Dendritic cell treated with granulocyte-macrophage colony-stimulating factor and Interleukin-4, amounts not matched to agents 40 ng/mL and 50 ng/mL, for 4 days (primary cell): ENCODE data around the gene NAA11.

Experiments used
- H3K27ac Mint-ChIP-seq: one replicate; pipeline ENCODE4 v1.8.0; 2022; ENCODE audit warnings: mild to moderate bottlenecking, mixed read lengths
- H3K27me3 Mint-ChIP-seq: one replicate; pipeline ENCODE4 v1.8.0; 2022; ENCODE audit warnings: mild to moderate bottlenecking, mixed read lengths
- H3K36me3 Mint-ChIP-seq: one replicate; pipeline ENCODE4 v1.8.0; 2022; ENCODE audit warnings: low read depth, mixed read lengths
- H3K4me1 Mint-ChIP-seq: one replicate; pipeline ENCODE4 v1.8.0; 2022; ENCODE audit warnings: low read depth, mixed read lengths
- H3K4me3 Mint-ChIP-seq: one replicate; pipeline ENCODE4 v1.8.0; 2022; ENCODE audit warnings: mild to moderate bottlenecking, moderate library complexity, mixed read lengths
- H3K9me3 Mint-ChIP-seq: one replicate; pipeline ENCODE4 v1.8.0; 2022; ENCODE audit warnings: mixed read lengths
- intact Hi-C: fragments of 100-400 bp; cut with micrococcal nuclease; formaldehyde crosslinking; loops from one replicate; pipeline ENCODE4 v1.15.0; 2022

The NAA11 gene

GRCh38 chr4:79334341-79334740 lies 8.5 kb upstream of the NAA11 start:
- Mint-ChIP-seq H3K4me1 (peaks cover 4% of the 10 kb centered on the region), H3K9me3 (no peaks in the 10 kb centered on the region), H3K27ac (no peak overlapping the region), H3K27me3 (no peaks in the 10 kb centered on the region), H3K4me3 (no peak overlapping the region), H3K36me3 (no peaks in the 10 kb centered on the region)
- intact Hi-C loops, result no loop called here

- intact Hi-C loops, result no loop called here
- Mint-ChIP-seq H3K27ac (no peak overlapping the region), H3K4me3 (no peak overlapping the region), H3K9me3 (no peaks in the 10 kb centered on the region), H3K4me1 (peaks cover 4% of the 10 kb centered on the region), H3K27me3 (no peaks in the 10 kb centered on the region), H3K36me3 (no peaks in the 10 kb centered on the region)
These were observed 5.4 kb upstream of the NAA11 start for GRCh38 chr4:79331126-79331876.

- Mint-ChIP-seq H3K27me3 (no peaks in the 10 kb centered on the region), H3K4me1 (peaks cover 4% of the 10 kb centered on the region), H3K9me3 (peaks cover 4% of the 10 kb centered on the region), H3K27ac (no peak overlapping the region), H3K36me3 (no peaks in the 10 kb centered on the region), H3K4me3 (no peak overlapping the region)
- intact Hi-C loops, result no loop called here
These were observed 4.9 kb upstream of the NAA11 start for GRCh38 chr4:79330720-79331119.

- intact Hi-C loops, result no loop called here
- Mint-ChIP-seq H3K27ac (no peak overlapping the region), H3K9me3 (peaks cover 14% of the 10 kb centered on the region), H3K36me3 (no peaks in the 10 kb centered on the region), H3K4me3 (no peak overlapping the region), H3K4me1 (no peaks in the 10 kb centered on the region), H3K27me3 (no peaks in the 10 kb centered on the region)
These were observed 425 bp downstream of the NAA11 start for GRCh38 chr4:79325436-79325835.

- intact Hi-C loops, result no loop called here
- Mint-ChIP-seq H3K4me3 (no peak overlapping the region), H3K4me1 (no peaks in the 10 kb centered on the region), H3K27ac (no peak overlapping the region), H3K27me3 (no peaks in the 10 kb centered on the region), H3K36me3 (no peaks in the 10 kb centered on the region), H3K9me3 (peaks cover 2% of the 10 kb centered on the region)
These were observed 5.9 kb downstream of the NAA11 start for GRCh38 chr4:79319975-79320374.

GRCh38 chr4:79317711-79318110 lies 8.2 kb downstream of the NAA11 start:
- Mint-ChIP-seq H3K27ac (no peak overlapping the region), H3K9me3 (no peaks in the 10 kb centered on the region), H3K4me3 (no peak overlapping the region), H3K27me3 (no peaks in the 10 kb centered on the region), H3K4me1 (no peaks in the 10 kb centered on the region), H3K36me3 (no peaks in the 10 kb centered on the region)
- intact Hi-C loops, result no loop called here

GRCh38 chr4:79315891-79316290 lies 10.0 kb downstream of the NAA11 start:
- Mint-ChIP-seq H3K27me3 (no peaks in the 10 kb centered on the region), H3K27ac (no peak overlapping the region), H3K36me3 (no peaks in the 10 kb centered on the region), H3K4me3 (no peak overlapping the region), H3K4me1 (no peaks in the 10 kb centered on the region), H3K9me3 (no peaks in the 10 kb centered on the region)
- intact Hi-C loops, result no loop called here

GRCh38 chr4:79311279-79311678 lies 14.6 kb downstream of the NAA11 start:
- Mint-ChIP-seq H3K27ac (no peak overlapping the region), H3K27me3 (no peaks in the 10 kb centered on the region), H3K4me1 (no peaks in the 10 kb centered on the region), H3K9me3 (no peaks in the 10 kb centered on the region), H3K36me3 (no peaks in the 10 kb centered on the region), H3K4me3 (no peak overlapping the region)
- intact Hi-C loops, result no loop called here

GRCh38 chr4:79308971-79309370 lies 16.9 kb downstream of the NAA11 start:
- Mint-ChIP-seq H3K9me3 (no peaks in the 10 kb centered on the region), H3K4me3 (no peak overlapping the region), H3K27ac (no peak overlapping the region), H3K4me1 (no peaks in the 10 kb centered on the region), H3K27me3 (no peaks in the 10 kb centered on the region), H3K36me3 (no peaks in the 10 kb centered on the region)
- intact Hi-C loops, result no loop called here

GRCh38 chr4:79308137-79308536 lies 17.7 kb downstream of the NAA11 start:
- no peaks in the 10 kb centered on the region for H3K4me1 Mint-ChIP-seq
- no peak overlapping the region for H3K27ac Mint-ChIP-seq
- no peaks in the 10 kb centered on the region for H3K36me3 Mint-ChIP-seq
- intact Hi-C loops, result no loop called here
- no peak overlapping the region for H3K4me3 Mint-ChIP-seq
- H3K9me3 Mint-ChIP-seq, result no peaks in the 10 kb centered on the region
- H3K27me3 Mint-ChIP-seq, result no peaks in the 10 kb centered on the region

GRCh38 chr4:79306795-79307194 lies 19.1 kb downstream of the NAA11 start:
- intact Hi-C loops, result no loop called here
- Mint-ChIP-seq H3K9me3 (no peaks in the 10 kb centered on the region), H3K27ac (no peak overlapping the region), H3K4me3 (no peak overlapping the region), H3K27me3 (no peaks in the 10 kb centered on the region), H3K36me3 (no peaks in the 10 kb centered on the region), H3K4me1 (no peaks in the 10 kb centered on the region)

GRCh38 chr4:79300280-79300679 lies 25.6 kb downstream of the NAA11 start:
- intact Hi-C loops, result no loop called here
- H3K9me3 Mint-ChIP-seq, result no peaks in the 10 kb centered on the region
- no peaks in the 10 kb centered on the region for H3K27me3 Mint-ChIP-seq
- no peaks in the 10 kb centered on the region for H3K4me1 Mint-ChIP-seq
- H3K27ac Mint-ChIP-seq, result no peak overlapping the region
- no peaks in the 10 kb centered on the region for H3K36me3 Mint-ChIP-seq
- no peak overlapping the region for H3K4me3 Mint-ChIP-seq

- Mint-ChIP-seq H3K4me3 (no peak overlapping the region), H3K36me3 (no peaks in the 10 kb centered on the region), H3K27ac (no peak overlapping the region), H3K9me3 (no peaks in the 10 kb centered on the region), H3K4me1 (no peaks in the 10 kb centered on the region), H3K27me3 (no peaks in the 10 kb centered on the region)
- intact Hi-C loops, result no loop called here
These were observed 27.4 kb downstream of the NAA11 start for GRCh38 chr4:79298484-79298883.

GRCh38 chr4:79298027-79298426 lies 27.8 kb downstream of the NAA11 start:
- intact Hi-C loops, result no loop called here
- no peak overlapping the region for H3K27ac Mint-ChIP-seq
- no peaks in the 10 kb centered on the region for H3K27me3 Mint-ChIP-seq
- H3K9me3 Mint-ChIP-seq, result no peaks in the 10 kb centered on the region
- no peak overlapping the region for H3K4me3 Mint-ChIP-seq
- no peaks in the 10 kb centered on the region for H3K4me1 Mint-ChIP-seq
- no peaks in the 10 kb centered on the region for H3K36me3 Mint-ChIP-seq

GRCh38 chr4:79297479-79297878 lies 28.4 kb downstream of the NAA11 start:
- Mint-ChIP-seq H3K27me3 (no peaks in the 10 kb centered on the region), H3K9me3 (no peaks in the 10 kb centered on the region), H3K4me3 (no peak overlapping the region), H3K4me1 (no peaks in the 10 kb centered on the region), H3K27ac (no peak overlapping the region), H3K36me3 (no peaks in the 10 kb centered on the region)
- intact Hi-C loops, result no loop called here
